GM23338 (cell line): ENCODE measurements around the gene TMEM239. TPM values are rescaled to one million over a fixed set of nuclear protein-coding genes. Genes with fewer than 3 reads are reported as not detected.
"Not testable (repeated sequence)": the region's sequence is repeated elsewhere in the genome, so short reads cannot be mapped to it uniquely, and the experiment has no call there.

Source experiments
- ATAC-seq: fragments of 200-7000 bp; cut with Tn5 transposase; 3 replicates; pipeline ENCODE4 v1.9.1; 2020
- DNase-seq: peaks from one replicate; pipeline ENCODE4 v3.0.0-alpha.2; 2015; ENCODE audit warnings: low spot score
- H2AFZ ChIP-seq: fragments of 200-600 bp; sonication (generic); 2 replicates; pipeline ENCODE4 v1.8.0; 2016; ENCODE audit warnings: antibody characterized with exemption, mild to moderate bottlenecking, moderate library complexity
- H3F3A ChIP-seq: fragments of 200-600 bp; sonication (generic); replicated peaks from 2 replicates; pipeline ENCODE4 v1.8.0; 2017; ENCODE audit warnings: antibody characterized with exemption, mixed run types, low read depth
- H3K27ac ChIP-seq: fragments of 200-600 bp; sonication (generic); 2 replicates; pipeline ENCODE4 v1.6.1; 2016; ENCODE audit warnings: low read depth
- H3K27me3 ChIP-seq: fragments of 200-600 bp; sonication (generic); 2 replicates; pipeline ENCODE4 v1.8.0; 2016; ENCODE audit warnings: mild to moderate bottlenecking, mixed run types, moderate library complexity; ENCODE audit not compliant: insufficient read depth
- H3K36me3 ChIP-seq: fragments of 200-600 bp; sonication (generic); 2 replicates; pipeline ENCODE4 v1.8.0; 2016; ENCODE audit warnings: mild to moderate bottlenecking; ENCODE audit not compliant: insufficient read depth
- H3K4me1 ChIP-seq: fragments of 200-600 bp; sonication (generic); 2 replicates; pipeline ENCODE4 v1.8.0; 2016; ENCODE audit warnings: mild to moderate bottlenecking, moderate library complexity; ENCODE audit not compliant: insufficient read depth
- H3K4me2 ChIP-seq: fragments of 200-600 bp; sonication (generic); 2 replicates; pipeline ENCODE4 v1.7.1; 2017; ENCODE audit warnings: mixed run types
- H3K4me3 ChIP-seq: fragments of 200-600 bp; sonication (generic); 2 replicates; pipeline ENCODE4 v1.6.1; 2016; ENCODE audit warnings: mixed run types
- H3K79me2 ChIP-seq: fragments of 200-600 bp; sonication (generic); replicated peaks from 2 replicates; pipeline ENCODE4 v1.8.0; 2017; ENCODE audit warnings: mild to moderate bottlenecking; ENCODE audit not compliant: insufficient read depth
- H3K9me2 ChIP-seq: fragments of 200-600 bp; sonication (generic); 2 replicates; pipeline ENCODE4 v1.8.0; 2017; ENCODE audit not compliant: insufficient read depth
- H4K20me1 ChIP-seq: fragments of 200-600 bp; sonication (generic); replicated peaks from 2 replicates; pipeline ENCODE4 v1.8.0; 2017; ENCODE audit warnings: mild to moderate bottlenecking; ENCODE audit not compliant: insufficient read depth
- H3K27ac Mint-ChIP-seq: 2 replicates; pipeline ENCODE4 v1.8.0; 2020; ENCODE audit warnings: inconsistent platforms, mild to moderate bottlenecking, moderate library complexity, mixed read lengths
- H3K27me3 Mint-ChIP-seq: 3 replicates; pipeline ENCODE4 v1.8.0; 2022; ENCODE audit warnings: low read depth, mild to moderate bottlenecking, moderate library complexity, mixed read lengths, inconsistent platforms; ENCODE audit not compliant: insufficient read depth, poor library complexity
- H3K36me3 Mint-ChIP-seq: 3 replicates; pipeline ENCODE4 v1.8.0; 2021; ENCODE audit warnings: low read depth, mild to moderate bottlenecking, inconsistent platforms, moderate library complexity, mixed read lengths
- H3K4me1 Mint-ChIP-seq: 3 replicates; pipeline ENCODE4 v1.8.0; 2020; ENCODE audit warnings: mild to moderate bottlenecking, inconsistent platforms, mixed read lengths
- H3K4me3 Mint-ChIP-seq: 3 replicates; pipeline ENCODE4 v1.8.0; 2021; ENCODE audit warnings: moderate library complexity, mild to moderate bottlenecking, inconsistent platforms, mixed read lengths
- H3K9me3 Mint-ChIP-seq: 3 replicates; pipeline ENCODE4 v1.8.0; 2020; ENCODE audit warnings: moderate library complexity, mild to moderate bottlenecking, inconsistent platforms, mixed read lengths
- EZH2 ChIP-seq: fragments of 200-600 bp; sonication (generic); IDR thresholded peaks from one replicate; pipeline ENCODE4 v1.8.0; 2017; ENCODE audit warnings: antibody characterized with exemption, mild to moderate bottlenecking, low read depth; ENCODE audit not compliant: unreplicated experiment
- EZH2phosphoT487 ChIP-seq: fragments of 200-600 bp; sonication (generic); IDR thresholded peaks from one replicate; pipeline ENCODE4 v1.8.1; 2018; ENCODE audit warnings: antibody characterized with exemption; ENCODE audit not compliant: unreplicated experiment
- JUNB ChIP-seq: IDR thresholded peaks from one replicate; pipeline ENCODE4 v1.6.1; 2016; ENCODE audit warnings: antibody characterized with exemption; ENCODE audit not compliant: unreplicated experiment
- POLR2AphosphoS5 ChIP-seq: IDR thresholded peaks from 2 replicates; pipeline ENCODE4 v1.6.1; 2016; ENCODE audit warnings: antibody characterized with exemption, low read depth
- ZNF114 ChIP-seq: fragments of 250-450 bp; sonication (Bioruptor Pico); IDR thresholded peaks from 2 replicates; pipeline ENCODE4 v1.5.0; 2020; ENCODE audit warnings: mild to moderate bottlenecking, moderate library complexity
- ZNF331 ChIP-seq: fragments of 250-450 bp; sonication (Bioruptor Pico); IDR thresholded peaks from 2 replicates; pipeline ENCODE4 v1.5.0; 2020; ENCODE audit warnings: low read depth, mild to moderate bottlenecking, moderate library complexity
- polyA plus RNA-seq: library from polyadenylated mRNA; unstranded; fragments of >200 nt; fragmentation: Nextera tagmentation; extraction: Ambion mirVana; gene quantifications from 2 replicates; pipeline ENCODE4 v1.2.1, GENCODE V29; 2016
- total RNA-seq: library from RNA; depleted of rRNA; stranded (reverse); fragments of >200 nt; shearing (Covaris generic); gene quantifications from 2 replicates; pipeline ENCODE4 v1.2.3, GENCODE V29; 2014
- TF ChIP-seq, protein P1 (sequence below), 2 experiments: fragments of 200-600 bp in 1 of 2; sonication (generic) in 1 of 2; conservative IDR thresholded peaks; 2 replicates each; pipeline versions ENCODE4 v1.5.1 to v1.6.1; 2016 to 2017; ENCODE audit warnings: antibody characterized with exemption in 2 of 2, low read depth in 2 of 2, mild to moderate bottlenecking in 2 of 2, moderate library complexity in 1 of 2
- TF ChIP-seq, protein P2 (sequence below): IDR thresholded peaks from one replicate; pipeline ENCODE4 v1.6.1; 2018; ENCODE audit warnings: antibody characterized with exemption; ENCODE audit not compliant: unreplicated experiment

The TMEM239 gene
- total and polyA plus RNA-seq, 2 experiments from 2014 or later, result not detected

DNA sequence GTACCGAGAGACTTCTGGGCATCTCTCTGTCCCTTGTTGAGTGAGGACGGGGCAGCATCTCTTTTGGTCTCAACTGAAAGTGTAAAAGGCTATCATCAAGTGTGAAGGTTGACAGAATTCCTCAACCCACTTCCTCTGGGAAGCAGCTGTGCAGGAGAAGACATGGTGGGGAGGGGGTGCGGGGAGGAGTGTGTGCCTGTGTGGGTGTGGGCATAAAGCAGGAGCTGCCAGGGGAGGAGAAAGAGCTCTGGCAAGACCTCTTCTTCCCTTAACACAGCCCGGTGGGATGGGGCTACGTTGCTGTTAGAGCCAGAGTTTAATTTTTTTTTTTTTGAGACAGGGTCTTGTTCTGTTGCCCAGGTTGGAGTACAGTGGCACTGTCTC, 47.5 kb upstream of the TMEM239 start:
- Histone ChIP-seq H3K36me3 (no peaks in the 10 kb centered on the region), H3K27ac (no peak overlapping the region), H3K27me3 (no peaks in the 10 kb centered on the region), H3F3A (no peaks in the 10 kb centered on the region), H4K20me1 (no peaks in the 10 kb centered on the region), H3K4me3 (no peak overlapping the region), H2AFZ (no peak overlapping the region), H3K9me2 (no peaks in the 10 kb centered on the region), H3K4me1 (no peaks in the 10 kb centered on the region; the same call in 1 of the 2 replicates), H3K79me2 (no peaks in the 10 kb centered on the region), H3K4me2 (no peak overlapping the region)
- Mint-ChIP-seq H3K4me3 (no peak overlapping the region), H3K27me3 (peaks cover 13% of the 10 kb centered on the region), H3K4me1 (no peaks in the 10 kb centered on the region), H3K36me3 (no peaks in the 10 kb centered on the region), H3K9me3 (no peaks in the 10 kb centered on the region), H3K27ac (no peak overlapping the region)
- ATAC-seq (no peak), DNase-seq (no peak)
- TF ChIP-seq JUNB (no peak), POLR2AphosphoS5 (no peak)

DNA sequence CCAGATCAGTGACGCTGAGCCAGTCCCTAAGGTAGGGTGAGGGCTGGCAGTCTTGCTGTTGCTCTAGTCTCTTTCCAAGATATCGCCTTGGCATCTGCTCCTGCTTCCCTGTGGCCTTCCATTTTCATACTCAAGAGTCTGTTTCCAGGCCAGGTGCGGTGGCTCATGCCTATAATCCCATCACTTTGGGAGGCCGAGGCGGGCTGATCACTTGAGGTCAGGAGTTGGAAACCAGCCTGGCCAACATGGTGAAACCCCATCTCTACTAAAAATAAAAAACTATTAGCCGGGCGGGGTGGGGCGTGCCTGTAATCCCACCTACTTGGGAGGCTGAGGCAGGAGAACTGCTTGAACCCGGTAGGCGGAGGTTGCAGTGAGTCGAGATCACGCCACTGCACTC, 46.1 kb upstream of the TMEM239 start:
- H3K79me2 ChIP-seq, H3K27ac ChIP-seq, H3K27ac Mint-ChIP-seq, H4K20me1 ChIP-seq, H3K36me3 ChIP-seq, H3F3A ChIP-seq, H3K9me3 Mint-ChIP-seq, DNase-seq, H3K4me2 ChIP-seq, ATAC-seq, H3K4me1 ChIP-seq, H3K4me3 ChIP-seq, H3K4me3 Mint-ChIP-seq, H3K36me3 Mint-ChIP-seq, H3K4me1 Mint-ChIP-seq, H3K27me3 ChIP-seq, H3K9me2 ChIP-seq, H2AFZ ChIP-seq: not testable (repeated sequence)
- peaks cover 13% of the 10 kb centered on the region for H3K27me3 Mint-ChIP-seq

DNA sequence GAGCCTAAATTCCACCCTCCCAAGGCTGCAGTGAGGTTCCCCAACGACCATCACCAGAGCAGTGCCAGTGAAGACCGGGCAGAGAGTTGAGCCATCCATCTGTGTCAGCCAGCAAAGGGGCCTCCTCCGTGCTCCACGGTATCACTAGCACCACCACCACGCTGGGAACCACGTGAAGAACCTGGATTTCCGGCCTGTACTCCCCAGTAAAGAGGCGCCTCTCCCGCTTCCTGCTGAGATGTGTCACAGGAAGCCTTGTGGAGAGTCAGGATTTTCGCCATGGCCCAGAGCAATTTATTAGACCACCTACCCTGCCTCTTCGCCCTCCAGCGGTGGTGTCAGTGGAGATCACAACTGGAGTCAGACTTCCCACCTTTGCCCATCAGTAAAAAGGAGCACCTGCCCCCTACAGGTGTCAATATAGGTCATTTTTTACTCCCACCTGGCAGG, 44.5 kb upstream of the TMEM239 start:
- no peak overlapping the region for H3K4me3 Mint-ChIP-seq
- Histone ChIP-seq H3K27ac (no peak overlapping the region), H3K4me2 (no peak overlapping the region), H3F3A (no peaks in the 10 kb centered on the region), H3K4me3 (no peak overlapping the region), H2AFZ (no peak overlapping the region), H3K27me3 (no peaks in the 10 kb centered on the region), H4K20me1 (no peaks in the 10 kb centered on the region), H3K9me2 (no peaks in the 10 kb centered on the region), H3K36me3 (no peaks in the 10 kb centered on the region), H3K79me2 (no peaks in the 10 kb centered on the region), H3K4me1 (no peaks in the 10 kb centered on the region; the same call in 1 of the 2 replicates)
- H3K9me3 Mint-ChIP-seq, result 0 out of 3 replicates have a peak, but pooled peaks cover 3% of the 10 kb centered on the region
- DNase-seq (peak; percentile 44), ATAC-seq (peak; percentile 57)
- TF ChIP-seq EZH2, result no peak
- TF ChIP-seq, protein P1, sequence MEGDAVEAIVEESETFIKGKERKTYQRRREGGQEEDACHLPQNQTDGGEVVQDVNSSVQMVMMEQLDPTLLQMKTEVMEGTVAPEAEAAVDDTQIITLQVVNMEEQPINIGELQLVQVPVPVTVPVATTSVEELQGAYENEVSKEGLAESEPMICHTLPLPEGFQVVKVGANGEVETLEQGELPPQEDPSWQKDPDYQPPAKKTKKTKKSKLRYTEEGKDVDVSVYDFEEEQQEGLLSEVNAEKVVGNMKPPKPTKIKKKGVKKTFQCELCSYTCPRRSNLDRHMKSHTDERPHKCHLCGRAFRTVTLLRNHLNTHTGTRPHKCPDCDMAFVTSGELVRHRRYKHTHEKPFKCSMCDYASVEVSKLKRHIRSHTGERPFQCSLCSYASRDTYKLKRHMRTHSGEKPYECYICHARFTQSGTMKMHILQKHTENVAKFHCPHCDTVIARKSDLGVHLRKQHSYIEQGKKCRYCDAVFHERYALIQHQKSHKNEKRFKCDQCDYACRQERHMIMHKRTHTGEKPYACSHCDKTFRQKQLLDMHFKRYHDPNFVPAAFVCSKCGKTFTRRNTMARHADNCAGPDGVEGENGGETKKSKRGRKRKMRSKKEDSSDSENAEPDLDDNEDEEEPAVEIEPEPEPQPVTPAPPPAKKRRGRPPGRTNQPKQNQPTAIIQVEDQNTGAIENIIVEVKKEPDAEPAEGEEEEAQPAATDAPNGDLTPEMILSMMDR (conservative IDR thresholded peaks at IDR 0.05; ENCODE audit: low read depth in 2 of 2), result peak; percentile 22 to 26; a peak in 2 of 4 replicates
- no peak for TF ChIP-seq JUNB
- TF ChIP-seq EZH2phosphoT487, result no peak
- no peak for TF ChIP-seq ZNF331 (CRISPR knock-in tag)
- no peak for TF ChIP-seq ZNF114
- TF ChIP-seq, protein P2, sequence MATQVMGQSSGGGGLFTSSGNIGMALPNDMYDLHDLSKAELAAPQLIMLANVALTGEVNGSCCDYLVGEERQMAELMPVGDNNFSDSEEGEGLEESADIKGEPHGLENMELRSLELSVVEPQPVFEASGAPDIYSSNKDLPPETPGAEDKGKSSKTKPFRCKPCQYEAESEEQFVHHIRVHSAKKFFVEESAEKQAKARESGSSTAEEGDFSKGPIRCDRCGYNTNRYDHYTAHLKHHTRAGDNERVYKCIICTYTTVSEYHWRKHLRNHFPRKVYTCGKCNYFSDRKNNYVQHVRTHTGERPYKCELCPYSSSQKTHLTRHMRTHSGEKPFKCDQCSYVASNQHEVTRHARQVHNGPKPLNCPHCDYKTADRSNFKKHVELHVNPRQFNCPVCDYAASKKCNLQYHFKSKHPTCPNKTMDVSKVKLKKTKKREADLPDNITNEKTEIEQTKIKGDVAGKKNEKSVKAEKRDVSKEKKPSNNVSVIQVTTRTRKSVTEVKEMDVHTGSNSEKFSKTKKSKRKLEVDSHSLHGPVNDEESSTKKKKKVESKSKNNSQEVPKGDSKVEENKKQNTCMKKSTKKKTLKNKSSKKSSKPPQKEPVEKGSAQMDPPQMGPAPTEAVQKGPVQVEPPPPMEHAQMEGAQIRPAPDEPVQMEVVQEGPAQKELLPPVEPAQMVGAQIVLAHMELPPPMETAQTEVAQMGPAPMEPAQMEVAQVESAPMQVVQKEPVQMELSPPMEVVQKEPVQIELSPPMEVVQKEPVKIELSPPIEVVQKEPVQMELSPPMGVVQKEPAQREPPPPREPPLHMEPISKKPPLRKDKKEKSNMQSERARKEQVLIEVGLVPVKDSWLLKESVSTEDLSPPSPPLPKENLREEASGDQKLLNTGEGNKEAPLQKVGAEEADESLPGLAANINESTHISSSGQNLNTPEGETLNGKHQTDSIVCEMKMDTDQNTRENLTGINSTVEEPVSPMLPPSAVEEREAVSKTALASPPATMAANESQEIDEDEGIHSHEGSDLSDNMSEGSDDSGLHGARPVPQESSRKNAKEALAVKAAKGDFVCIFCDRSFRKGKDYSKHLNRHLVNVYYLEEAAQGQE, result no peak
- H3K27me3 Mint-ChIP-seq, result peaks cover 13% of the 10 kb centered on the region
- H3K4me1 Mint-ChIP-seq, result no peaks in the 10 kb centered on the region
- H3K36me3 Mint-ChIP-seq, result no peaks in the 10 kb centered on the region
- no peak overlapping the region for H3K27ac Mint-ChIP-seq
